ENCODE results near the gene UBE2L3. TPM values are rescaled to one million over a fixed set of nuclear protein-coding genes. Genes with fewer than 3 reads are reported as not detected.

The UBE2L3 gene
- total and polyA plus RNA-seq, 10 of the 15 experiments (the other 5 are each of a cell fraction or from before 2014, with no cell fraction given), result 55.7 to 168 (median 113) TPM

- TF ChIP-seq, protein P1, sequence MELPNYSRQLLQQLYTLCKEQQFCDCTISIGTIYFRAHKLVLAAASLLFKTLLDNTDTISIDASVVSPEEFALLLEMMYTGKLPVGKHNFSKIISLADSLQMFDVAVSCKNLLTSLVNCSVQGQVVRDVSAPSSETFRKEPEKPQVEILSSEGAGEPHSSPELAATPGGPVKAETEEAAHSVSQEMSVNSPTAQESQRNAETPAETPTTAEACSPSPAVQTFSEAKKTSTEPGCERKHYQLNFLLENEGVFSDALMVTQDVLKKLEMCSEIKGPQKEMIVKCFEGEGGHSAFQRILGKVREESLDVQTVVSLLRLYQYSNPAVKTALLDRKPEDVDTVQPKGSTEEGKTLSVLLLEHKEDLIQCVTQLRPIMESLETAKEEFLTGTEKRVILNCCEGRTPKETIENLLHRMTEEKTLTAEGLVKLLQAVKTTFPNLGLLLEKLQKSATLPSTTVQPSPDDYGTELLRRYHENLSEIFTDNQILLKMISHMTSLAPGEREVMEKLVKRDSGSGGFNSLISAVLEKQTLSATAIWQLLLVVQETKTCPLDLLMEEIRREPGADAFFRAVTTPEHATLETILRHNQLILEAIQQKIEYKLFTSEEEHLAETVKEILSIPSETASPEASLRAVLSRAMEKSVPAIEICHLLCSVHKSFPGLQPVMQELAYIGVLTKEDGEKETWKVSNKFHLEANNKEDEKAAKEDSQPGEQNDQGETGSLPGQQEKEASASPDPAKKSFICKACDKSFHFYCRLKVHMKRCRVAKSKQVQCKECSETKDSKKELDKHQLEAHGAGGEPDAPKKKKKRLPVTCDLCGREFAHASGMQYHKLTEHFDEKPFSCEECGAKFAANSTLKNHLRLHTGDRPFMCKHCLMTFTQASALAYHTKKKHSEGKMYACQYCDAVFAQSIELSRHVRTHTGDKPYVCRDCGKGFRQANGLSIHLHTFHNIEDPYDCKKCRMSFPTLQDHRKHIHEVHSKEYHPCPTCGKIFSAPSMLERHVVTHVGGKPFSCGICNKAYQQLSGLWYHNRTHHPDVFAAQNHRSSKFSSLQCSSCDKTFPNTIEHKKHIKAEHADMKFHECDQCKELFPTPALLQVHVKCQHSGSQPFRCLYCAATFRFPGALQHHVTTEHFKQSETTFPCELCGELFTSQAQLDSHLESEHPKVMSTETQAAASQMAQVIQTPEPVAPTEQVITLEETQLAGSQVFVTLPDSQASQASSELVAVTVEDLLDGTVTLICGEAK (IDR thresholded peaks at IDR 0.05; ENCODE audit: borderline replicate concordance), result peak; percentile 35; the same call in 1 of the 2 replicates
- TF ChIP-seq NFYB (IDR thresholded peaks at IDR 0.05; ENCODE audit: insufficient read depth, low read depth, low read length) (no peak), POLR2AphosphoS2 (IDR thresholded peaks at IDR 0.05; ENCODE audit: low read depth, low read length) (peak; percentile 63; the same call in 1 of the 2 replicates), MTA2 (IDR thresholded peaks at IDR 0.05; ENCODE audit: low read depth) (no peak), ASH2L (IDR thresholded peaks at IDR 0.05; ENCODE audit: borderline replicate concordance, low read depth) (peak; percentile 43; the same call in 1 of the 2 replicates), CHD2 (IDR thresholded peaks at IDR 0.05; ENCODE audit: borderline replicate concordance, low read depth, low read length) (peak; percentile 88), TCF12 (IDR thresholded peaks at IDR 0.05; ENCODE audit: low read depth, low read length) (peak; percentile 63; the same call in 1 of the 2 replicates), SIN3A (IDR thresholded peaks at IDR 0.05; ENCODE audit: low read depth, low read length) (peak; percentile 70; the same call in 1 of the 2 replicates), ZNF622 (IDR thresholded peaks at IDR 0.05) (no peak), SMC3 (IDR thresholded peaks at IDR 0.05; ENCODE audit: borderline replicate concordance, low read length) (no peak), SMARCA5 (IDR thresholded peaks at IDR 0.05) (peak; percentile 98), GATAD2B (conservative IDR thresholded peaks at IDR 0.05; ENCODE audit: low read depth) (peak; percentile 93), YY1 (IDR thresholded peaks at IDR 0.05; ENCODE audit: low read depth, low read length) (peak; percentile 98), NR2F1 (conservative IDR thresholded peaks at IDR 0.05) (peak; percentile 59; the same call in 1 of the 2 replicates), CBX3 (IDR thresholded peaks at IDR 0.05; ENCODE audit: borderline replicate concordance, low read depth) (no peak), FOS (IDR thresholded peaks at IDR 0.05; ENCODE audit: borderline replicate concordance, extremely low read depth, insufficient read length) (no peak), NBN (IDR thresholded peaks at IDR 0.05) (peak; percentile 84), SP1 (IDR thresholded peaks at IDR 0.05; ENCODE audit: low read depth, low read length) (peak; percentile 37), BHLHE40 (IDR thresholded peaks at IDR 0.05; ENCODE audit: borderline replicate concordance in 1 of 2, low read depth in 2 of 2, low read length in 1 of 2) (peak in 1 of 2 experiments; percentile 17; a peak in 1 of 4 replicates), LARP7 (IDR thresholded peaks at IDR 0.05) (peak; percentile 93), MTA3 (IDR thresholded peaks at IDR 0.05; ENCODE audit: borderline replicate concordance, low read length) (no peak), SMAD5 (IDR thresholded peaks at IDR 0.05; ENCODE audit: low read depth) (peak; percentile 60; the same call in 1 of the 2 replicates), RUNX3 (IDR thresholded peaks at IDR 0.05; ENCODE audit: low read length) (peak; percentile 17)
- TF ChIP-seq, protein P2, sequence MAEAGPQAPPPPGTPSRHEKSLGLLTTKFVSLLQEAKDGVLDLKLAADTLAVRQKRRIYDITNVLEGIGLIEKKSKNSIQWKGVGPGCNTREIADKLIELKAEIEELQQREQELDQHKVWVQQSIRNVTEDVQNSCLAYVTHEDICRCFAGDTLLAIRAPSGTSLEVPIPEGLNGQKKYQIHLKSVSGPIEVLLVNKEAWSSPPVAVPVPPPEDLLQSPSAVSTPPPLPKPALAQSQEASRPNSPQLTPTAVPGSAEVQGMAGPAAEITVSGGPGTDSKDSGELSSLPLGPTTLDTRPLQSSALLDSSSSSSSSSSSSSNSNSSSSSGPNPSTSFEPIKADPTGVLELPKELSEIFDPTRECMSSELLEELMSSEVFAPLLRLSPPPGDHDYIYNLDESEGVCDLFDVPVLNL (IDR thresholded peaks at IDR 0.05; ENCODE audit: low read depth, low read length), result no peak
Observed at GRCh38 chr22:21567456-21568346, at the start of gene UBE2L3 (continued).
